H1 (cell line): ENCODE measurements around the gene IQSEC3. TPM values are rescaled to one million over a fixed set of nuclear protein-coding genes. Genes with fewer than 3 reads are reported as not detected.

ENCODE experiments used
- CTCF ChIA-PET: fragments of 300-600 bp; sonication (Branson Sonifier 250); formaldehyde crosslinking; loops from one replicate; lab custom pipeline; 2021; ENCODE audit not compliant: partially characterized antibody; lab: Charles Lee
- POLR2A ChIA-PET: fragments of 300-600 bp; sonication (Branson Sonifier 250); formaldehyde crosslinking; loops from one replicate; lab custom pipeline; 2021; ENCODE audit warnings: inconsistent platforms; ENCODE audit not compliant: partially characterized antibody; lab: Charles Lee
- DNase-seq, 2 experiments: peaks; one replicate each; pipeline versions ENCODE4 v3.0.0 to v3.0.0-alpha.2; 2010 to 2022; ENCODE audit warnings: low spot score in 2 of 2, low read depth in 1 of 2, mixed read lengths in 1 of 2
- FAIRE-seq: peaks from 2 replicates; lab custom pipeline; 2011; peaks lifted over from hg19 to GRCh38; lab: Jason Lieb, UNC
- H2AFZ ChIP-seq: 2 replicates; pipeline ENCODE4 v1.8.1; 2012; ENCODE audit warnings: low read length, inconsistent platforms
- H2AK5ac ChIP-seq: 2 replicates; pipeline ENCODE4 v1.6.1; 2013; ENCODE audit warnings: low read depth, low read length
- H2BK120ac ChIP-seq: replicated peaks from 2 replicates; pipeline ENCODE3; 2013; ENCODE audit warnings: low read depth, low read length, inconsistent platforms
- H2BK12ac ChIP-seq: 2 replicates; pipeline ENCODE4 v1.6.1; 2013; ENCODE audit warnings: low read depth, low read length
- H2BK15ac ChIP-seq: 2 replicates; pipeline ENCODE4 v1.6.1; 2013; ENCODE audit warnings: low read length
- H2BK20ac ChIP-seq: 2 replicates; pipeline ENCODE4 v1.6.1; 2013; ENCODE audit warnings: low read length
- H2BK5ac ChIP-seq: 2 replicates; pipeline ENCODE4 v1.6.1; 2013; ENCODE audit warnings: low read depth, low read length
- H3K14ac ChIP-seq: 2 replicates; pipeline ENCODE4 v1.6.1; 2013; ENCODE audit warnings: inconsistent platforms; ENCODE audit not compliant: insufficient read length
- H3K18ac ChIP-seq: 2 replicates; pipeline ENCODE4 v1.6.1; 2013; ENCODE audit warnings: low read length; ENCODE audit errors: extremely low read depth
- H3K23ac ChIP-seq: 2 replicates; pipeline ENCODE4 v1.6.1; 2013; ENCODE audit warnings: inconsistent platforms; ENCODE audit not compliant: insufficient read length
- H3K23me2 ChIP-seq: 2 replicates; pipeline ENCODE4 v1.6.1; 2013; ENCODE audit warnings: low read depth, low read length
- H3K27ac ChIP-seq: 2 replicates; pipeline ENCODE4 v1.6.1; 2011; ENCODE audit warnings: low read depth, low read length, inconsistent platforms
- H3K27me3 ChIP-seq, 4 experiments: replicated peaks in 1 of 4; 1 replicate in 1 of 4; 2 replicates in 3 of 4; pipeline versions ENCODE4 v1.6.1 to v1.8.1; 2011 to 2013; ENCODE audit warnings: low read length in 3 of 4, mild to moderate bottlenecking in 3 of 4, inconsistent platforms in 2 of 4, mixed read lengths in 2 of 4, moderate library complexity in 1 of 4; ENCODE audit not compliant: control insufficient read depth in 3 of 4, insufficient read depth in 3 of 4; ENCODE audit errors: extremely low read depth in 1 of 4
- H3K36me3 ChIP-seq, 4 experiments: 2 replicates each; pipeline versions ENCODE4 v1.6.1 to v1.8.1; 2011 to 2013; ENCODE audit warnings: mild to moderate bottlenecking in 4 of 4, low read length in 3 of 4, moderate library complexity in 2 of 4, control low read depth in 1 of 4, inconsistent platforms in 1 of 4; ENCODE audit not compliant: insufficient read depth in 4 of 4, control insufficient read depth in 2 of 4
- H3K4ac ChIP-seq: replicated peaks from 2 replicates; pipeline ENCODE3; 2013; ENCODE audit warnings: low read length, low read depth, mixed read lengths, inconsistent platforms; ENCODE audit not compliant: insufficient read length
- H3K4me1 ChIP-seq, 4 experiments: replicated peaks in 1 of 4; 1 replicate in 1 of 4; 2 replicates in 3 of 4; pipeline versions ENCODE4 v1.6.1 to v1.8.1; 2011 to 2013; ENCODE audit warnings: low read length in 3 of 4, inconsistent platforms in 2 of 4, mixed read lengths in 1 of 4; ENCODE audit not compliant: insufficient read depth in 4 of 4, control insufficient read depth in 3 of 4
- H3K4me2 ChIP-seq, 2 experiments: 2 replicates each; pipeline versions ENCODE4 v1.6.1 to v1.8.1; 2011 to 2013; ENCODE audit warnings: low read depth in 2 of 2, low read length in 2 of 2, control low read depth in 1 of 2, inconsistent platforms in 1 of 2, mild to moderate bottlenecking in 1 of 2; ENCODE audit not compliant: insufficient read depth in 1 of 2
- H3K4me3 ChIP-seq, 4 experiments: fragments of 200-600, 300-600 bp in 1 of 4; sonication (generic), shearing (Covaris generic), sonication (Bioruptor Twin) in 1 of 4; 2 replicates each; pipeline versions ENCODE4 v1.5.1 to v1.8.1; 2011 to 2016; ENCODE audit warnings: low read length in 4 of 4, low read depth in 3 of 4, control low read depth in 2 of 4, inconsistent platforms in 2 of 4, mild to moderate bottlenecking in 2 of 4, mixed read lengths in 1 of 4, moderate library complexity in 1 of 4; ENCODE audit not compliant: insufficient read depth in 2 of 4; ENCODE audit errors: extremely low read depth in 1 of 4
- H3K56ac ChIP-seq: replicated peaks from 2 replicates; pipeline ENCODE3; 2013; ENCODE audit warnings: low read depth, mild to moderate bottlenecking, mixed read lengths, low read length, inconsistent platforms; ENCODE audit not compliant: insufficient read length
- H3K79me1 ChIP-seq: 2 replicates; pipeline ENCODE4 v1.6.1; 2013; ENCODE audit warnings: low read depth, low read length, control low read depth
- H3K79me2 ChIP-seq, 2 experiments: 2 replicates each; pipeline versions ENCODE4 v1.6.1 to v1.8.1; 2012 to 2013; ENCODE audit warnings: low read length in 2 of 2, mild to moderate bottlenecking in 2 of 2, inconsistent platforms in 1 of 2; ENCODE audit not compliant: insufficient read depth in 2 of 2, control insufficient read depth in 1 of 2
- H3K9ac ChIP-seq, 4 experiments: replicated peaks in 1 of 4; 1 replicate in 1 of 4; 2 replicates in 3 of 4; pipeline versions ENCODE4 v1.6.1 to v1.8.1; 2011 to 2013; ENCODE audit warnings: low read depth in 3 of 4, low read length in 3 of 4, control low read depth in 2 of 4, mild to moderate bottlenecking in 2 of 4, moderate library complexity in 2 of 4, inconsistent platforms in 1 of 4; ENCODE audit errors: extremely low read depth in 1 of 4
- H3K9me3 ChIP-seq, 2 experiments: 2 replicates each; pipeline versions ENCODE4 v1.6.1 to v1.8.1; 2012 to 2013; ENCODE audit warnings: mild to moderate bottlenecking in 2 of 2, moderate library complexity in 2 of 2, control low read depth in 1 of 2, inconsistent platforms in 1 of 2, low read depth in 1 of 2, low read length in 1 of 2, mixed read lengths in 1 of 2; ENCODE audit not compliant: insufficient read depth in 2 of 2
- H4K20me1 ChIP-seq, 2 experiments: replicated peaks in 1 of 2; 2 replicates each; pipeline versions ENCODE3 to v1.8.1; 2011 to 2013; ENCODE audit warnings: inconsistent platforms in 2 of 2, low read length in 2 of 2, mild to moderate bottlenecking in 1 of 2; ENCODE audit not compliant: insufficient read depth in 2 of 2, control insufficient read depth in 1 of 2
- H4K5ac ChIP-seq: 2 replicates; pipeline ENCODE4 v1.6.1; 2013; ENCODE audit warnings: low read length, low read depth, mixed read lengths, inconsistent platforms; ENCODE audit not compliant: insufficient read length
- H4K8ac ChIP-seq: 2 replicates; pipeline ENCODE4 v1.8.0; 2013; ENCODE audit warnings: mild to moderate bottlenecking, moderate library complexity, low read length, inconsistent platforms; ENCODE audit not compliant: insufficient read depth; ENCODE audit errors: extremely low read depth
- H4K91ac ChIP-seq: replicated peaks from 2 replicates; pipeline ENCODE3; 2013; ENCODE audit warnings: low read length, mixed read lengths, inconsistent platforms; ENCODE audit not compliant: insufficient read length
- CEBPB ChIP-seq: IDR thresholded peaks from 2 replicates; pipeline ENCODE4 v1.6.1; 2012; ENCODE audit warnings: low read depth, low read length
- EP300 ChIP-seq, 2 experiments: IDR thresholded peaks; 1 replicate in 1 of 2; 2 replicates in 1 of 2; pipeline ENCODE4 v1.6.1; 2011 to 2012; ENCODE audit warnings: low read depth in 2 of 2, low read length in 2 of 2, mild to moderate bottlenecking in 2 of 2, borderline replicate concordance in 1 of 2, inconsistent platforms in 1 of 2, moderate library complexity in 1 of 2
- PHF8 ChIP-seq: fragments of 200-600 bp; sonication (generic); conservative IDR thresholded peaks from 2 replicates; pipeline ENCODE4 v1.7.1; 2012; ENCODE audit warnings: low read depth, mild to moderate bottlenecking, inconsistent platforms, low read length, moderate library complexity
- RAD21 ChIP-seq, 2 experiments: IDR thresholded peaks in 1 of 2; conservative IDR thresholded peaks in 1 of 2; 2 replicates each; pipeline ENCODE4 v1.6.1; 2011; ENCODE audit warnings: low read depth in 2 of 2, low read length in 2 of 2, improper control_type of control experiment in 1 of 2, inconsistent platforms in 1 of 2, mild to moderate bottlenecking in 1 of 2, moderate library complexity in 1 of 2
- SIRT6 ChIP-seq: IDR thresholded peaks from one replicate; pipeline ENCODE4 v1.7.1; 2012; ENCODE audit warnings: low read length, inconsistent platforms
- WGBS, 2 experiments: shearing (Covaris generic) in 1 of 2; methylation state at CpG; one replicate each; pipeline versions ENCODE4 v1.1.6 to v1.1.7; 2013 to 2015; ENCODE audit warnings: low lambda C conversion rate in 2 of 2, mixed read lengths in 2 of 2, inconsistent platforms in 1 of 2, low coverage in 1 of 2, missing lambda C conversion rate in 1 of 2; ENCODE audit not compliant: insufficient replicate concordance in 2 of 2, insufficient coverage in 1 of 2, insufficient read length in 1 of 2; ENCODE audit errors: extremely low coverage in 1 of 2, missing lambda C conversion rate in 1 of 2; 5-methylcytosine and 5-hydroxymethylcytosine counted together
- polyA plus RNA-seq, 7 experiments: library from polyadenylated mRNA; depleted of rRNA in 3 of 7; stranded (reverse) in 5 of 7; unstranded in 2 of 7; fragments of >200 nt in 5 of 7; fragments of 200-250 nt in 2 of 7; gene quantifications; 1 replicate in 5 of 7; 2 replicates in 1 of 7; 4 replicates in 1 of 7; pipeline versions ENCODE4 v1.2.1 to v1.2.3, GENCODE V29; 2011 to 2013; ENCODE audit warnings: missing spikeins in 2 of 7, mixed read lengths in 2 of 7
- total RNA-seq: library from RNA; stranded (reverse); fragmentation: NEBNext Ultra II Directional; extraction: Animal tissue kit (Norgen Biotek cat#: 25700); gene quantifications from 2 replicates; pipeline ENCODE4 v1.2.1, GENCODE V29; 2021

The IQSEC3 gene
- total and polyA plus RNA-seq, 2 of the 8 experiments (the other 6 are each of a cell fraction or from before 2014, with no cell fraction given), result 1.2 to 3.1 TPM

- Histone ChIP-seq H3K9ac (no peak overlapping the region), H3K56ac (no peak overlapping the region), H3K79me1 (no peaks in the 10 kb centered on the region), H3K4ac (no peak overlapping the region), H3K9me3 (no peaks in the 10 kb centered on the region), H2BK120ac (no peak overlapping the region), H4K20me1 (no peaks in the 10 kb centered on the region), H4K91ac (no peak overlapping the region), H3K4me3 (no peak overlapping the region), H3K27me3 (no peaks in the 10 kb centered on the region; a peak in 2 of 7 replicates), H3K36me3 (no peaks in the 10 kb centered on the region), H2BK5ac (no peak overlapping the region), H3K18ac (no peak overlapping the region), H2BK20ac (no peak overlapping the region), H3K27ac (no peak overlapping the region), H3K23me2 (no peaks in the 10 kb centered on the region), H3K79me2 (no peaks in the 10 kb centered on the region), H3K4me2 (no peak overlapping the region), H3K4me1 (peaks cover 0 to 20% (median 14%) of the 10 kb centered on the region in 4 experiments; a peak in 6 of 7 replicates), H4K5ac (no peak overlapping the region), H3K23ac (no peak overlapping the region), H2AK5ac (no peak overlapping the region), H2BK12ac (no peak overlapping the region), H2BK15ac (no peak overlapping the region), H4K8ac (no peak overlapping the region), H2AFZ (no peak overlapping the region), H3K14ac (no peak overlapping the region)
- WGBS, 2 experiments, result 91% methylated on average over 10 of the region's 10 CpGs; no CpG with 5 or more reads in 1 of the 2 experiments
- DNase-seq (no peak), FAIRE-seq (no peak)
- no peak for TF ChIP-seq SIRT6
- TF ChIP-seq PHF8, result no peak
- no peak for TF ChIP-seq EP300 (IDR thresholded peaks at IDR 0.05; ENCODE audit: borderline replicate concordance in 1 of 2, low read depth in 2 of 2, low read length in 2 of 2)
- no peak for TF ChIP-seq RAD21 (IDR thresholded peaks at IDR 0.05 in 1 of 2, conservative IDR thresholded peaks at IDR 0.05 in 1 of 2; ENCODE audit: low read depth in 2 of 2, low read length in 2 of 2)
- TF ChIP-seq CEBPB, result no peak
- ChIA-PET CTCF (interaction anchor here (1.0 to 1.7 kb wide), 2 partner anchors 14 to 66 kb away, joined by 3 to 6 read pairs; no protein-coding TSS in a partner anchor), POLR2A (interaction anchor here (1.0 kb wide), 2 partner anchors 13 to 65 kb away, joined by 3 read pairs; no protein-coding TSS in a partner anchor)
These were observed 108.7 kb downstream of the IQSEC3 start for GRCh38 chr12:175250-175649.
